ENCODE results near the gene SLC25A10.

DNA sequence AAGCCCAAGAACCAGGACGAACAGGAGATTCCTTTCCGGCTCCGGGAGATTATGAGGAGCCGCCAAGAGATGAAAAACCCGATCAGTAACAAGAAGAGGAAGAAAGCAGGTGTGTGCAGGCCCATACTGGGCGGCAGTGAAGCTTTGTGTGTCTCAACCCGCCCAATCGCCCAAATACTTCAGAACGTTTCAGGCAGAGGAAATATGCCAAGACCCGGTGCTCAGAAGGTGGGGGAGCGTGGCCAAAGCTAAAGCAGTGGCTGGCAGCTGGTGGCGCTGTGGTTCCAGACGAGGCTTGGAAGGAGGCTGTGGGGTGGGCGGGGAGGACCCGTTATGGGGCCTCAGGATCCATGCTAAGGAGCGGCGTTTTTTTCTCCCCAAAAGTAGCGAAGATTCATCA, 44.3 kb upstream of the SLC25A10 start:
- TF ChIP-seq, protein P1, sequence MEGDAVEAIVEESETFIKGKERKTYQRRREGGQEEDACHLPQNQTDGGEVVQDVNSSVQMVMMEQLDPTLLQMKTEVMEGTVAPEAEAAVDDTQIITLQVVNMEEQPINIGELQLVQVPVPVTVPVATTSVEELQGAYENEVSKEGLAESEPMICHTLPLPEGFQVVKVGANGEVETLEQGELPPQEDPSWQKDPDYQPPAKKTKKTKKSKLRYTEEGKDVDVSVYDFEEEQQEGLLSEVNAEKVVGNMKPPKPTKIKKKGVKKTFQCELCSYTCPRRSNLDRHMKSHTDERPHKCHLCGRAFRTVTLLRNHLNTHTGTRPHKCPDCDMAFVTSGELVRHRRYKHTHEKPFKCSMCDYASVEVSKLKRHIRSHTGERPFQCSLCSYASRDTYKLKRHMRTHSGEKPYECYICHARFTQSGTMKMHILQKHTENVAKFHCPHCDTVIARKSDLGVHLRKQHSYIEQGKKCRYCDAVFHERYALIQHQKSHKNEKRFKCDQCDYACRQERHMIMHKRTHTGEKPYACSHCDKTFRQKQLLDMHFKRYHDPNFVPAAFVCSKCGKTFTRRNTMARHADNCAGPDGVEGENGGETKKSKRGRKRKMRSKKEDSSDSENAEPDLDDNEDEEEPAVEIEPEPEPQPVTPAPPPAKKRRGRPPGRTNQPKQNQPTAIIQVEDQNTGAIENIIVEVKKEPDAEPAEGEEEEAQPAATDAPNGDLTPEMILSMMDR (IDR thresholded peaks at IDR 0.05; ENCODE audit: extremely low read depth in 1 of 2, insufficient read depth in 1 of 2, low read depth in 1 of 2, low read length in 2 of 2): no peak
- TF ChIP-seq JUN (IDR thresholded peaks at IDR 0.05; ENCODE audit: borderline replicate concordance, insufficient read depth, insufficient read length, low read depth): no peak
